Measurements from ENCODE around the gene IFT122. TPM values are rescaled to one million over a fixed set of nuclear protein-coding genes. Genes with fewer than 3 reads are reported as not detected.

The IFT122 gene
- total RNA-seq, 4 donors from 2014 or later, result 9.5 to 47.6 (median 24.5) TPM

- H3K27ac ChIP-seq, result no peak overlapping the region
- peaks cover 3% of the 10 kb centered on the region for H3K4me1 ChIP-seq
- no peak for TF ChIP-seq CTCF (IDR thresholded peaks at IDR 0.05)
- TF ChIP-seq POLR2AphosphoS5 (IDR thresholded peaks at IDR 0.05), result no peak
- TF ChIP-seq EP300 (IDR thresholded peaks at IDR 0.05), result no peak
- no peak for TF ChIP-seq POLR2A (IDR thresholded peaks at IDR 0.05)
- 65% methylated on average over 6 of the region's 6 CpGs for WGBS
- H3K36me3 ChIP-seq, result peaks cover 54% of the 10 kb centered on the region
- no peak overlapping the region for H3K4me3 ChIP-seq
- H3K27me3 ChIP-seq, result no peaks in the 10 kb centered on the region
- DNase-seq (ENCODE audit: low spot score in 2 of 2), result no peak
- no peaks in the 10 kb centered on the region for H3K9me3 ChIP-seq
These were observed 65.3 kb downstream of the IFT122 start for GRCh38 chr3:129505341-129505740.

DNA sequence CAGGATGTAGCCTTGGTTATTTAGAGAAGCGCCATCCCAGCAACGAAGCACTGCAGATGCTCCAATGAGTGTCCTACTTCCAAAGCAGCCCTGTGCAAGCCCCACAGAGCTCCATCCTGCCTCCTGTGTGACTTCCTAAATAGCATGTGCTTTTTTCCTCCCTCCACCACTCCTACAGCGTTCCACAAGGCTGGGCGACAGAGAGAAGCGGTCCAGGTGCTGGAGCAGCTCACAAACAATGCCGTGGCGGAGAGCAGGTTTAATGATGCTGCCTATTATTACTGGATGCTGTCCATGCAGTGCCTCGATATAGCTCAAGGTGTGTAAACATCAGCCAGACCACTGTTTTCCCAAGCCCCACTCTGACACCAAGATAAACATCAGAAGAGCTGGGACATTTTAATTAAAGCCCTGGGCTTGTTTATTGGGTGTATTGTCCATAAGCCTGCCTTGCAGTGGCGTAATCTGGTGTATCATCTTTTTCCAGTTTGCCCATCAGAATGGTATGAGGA lies 66.3 kb downstream of the IFT122 start:
- H3K36me3 ChIP-seq, result peaks cover 49% of the 10 kb centered on the region
- TF ChIP-seq POLR2AphosphoS5 (IDR thresholded peaks at IDR 0.05), result no peak
- no peak for TF ChIP-seq CTCF (IDR thresholded peaks at IDR 0.05)
- TF ChIP-seq EP300 (IDR thresholded peaks at IDR 0.05), result no peak
- no peak for TF ChIP-seq POLR2A (IDR thresholded peaks at IDR 0.05)
- H3K9me3 ChIP-seq, result no peaks in the 10 kb centered on the region
- no peak overlapping the region for H3K27ac ChIP-seq
- no peak overlapping the region for H3K4me3 ChIP-seq
- H3K4me1 ChIP-seq, result no peaks in the 10 kb centered on the region
- DNase-seq (ENCODE audit: low spot score in 2 of 2), result no peak
- 90% methylated on average over 9 of the region's 9 CpGs for WGBS
- H3K27me3 ChIP-seq, result no peaks in the 10 kb centered on the region

- DNase-seq (ENCODE audit: low spot score in 2 of 2), result no peak
These were observed 67.3 kb downstream of the IFT122 start for GRCh38 chr3:129507181-129507831.

DNA sequence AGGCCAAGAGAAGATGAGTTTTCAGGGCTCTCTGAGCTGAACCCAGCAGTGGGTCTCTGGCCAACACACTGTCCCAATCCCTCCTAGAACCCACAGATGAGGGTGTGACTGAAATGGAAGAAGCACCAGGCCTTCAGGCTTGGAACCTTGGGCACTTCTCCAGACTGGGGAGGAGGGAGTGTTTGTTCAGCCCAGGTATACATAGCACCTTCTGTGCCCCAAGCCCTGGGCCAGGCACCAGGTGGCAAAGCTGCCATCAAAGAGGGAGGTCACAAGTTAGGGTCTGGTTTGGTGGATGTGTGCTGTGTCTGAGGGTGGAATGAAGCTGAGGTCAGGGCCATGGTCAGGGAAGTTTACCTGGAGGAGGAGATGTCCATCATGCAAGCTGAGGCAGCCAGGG lies 72.6 kb downstream of the IFT122 start:
- H3K4me3 ChIP-seq, result no peak overlapping the region
- no peaks in the 10 kb centered on the region for H3K4me1 ChIP-seq
- H3K36me3 ChIP-seq, result peaks cover 67% of the 10 kb centered on the region
- H3K27ac ChIP-seq, result no peak overlapping the region
- H3K27me3 ChIP-seq, result no peaks in the 10 kb centered on the region
- no peaks in the 10 kb centered on the region for H3K9me3 ChIP-seq
- TF ChIP-seq POLR2AphosphoS5 (IDR thresholded peaks at IDR 0.05) (no peak), CTCF (IDR thresholded peaks at IDR 0.05) (no peak), POLR2A (IDR thresholded peaks at IDR 0.05) (no peak), EP300 (IDR thresholded peaks at IDR 0.05) (no peak)
- no peak for DNase-seq (ENCODE audit: low spot score in 2 of 2)

More at GRCh38 chr3:129507181-129507831, 67.3 kb downstream of the IFT122 start:
- 69% methylated on average over 6 of the region's 9 CpGs for WGBS
- Histone ChIP-seq H3K9me3 (no peaks in the 10 kb centered on the region), H3K36me3 (peaks cover 57% of the 10 kb centered on the region), H3K27me3 (no peaks in the 10 kb centered on the region), H3K4me3 (no peak overlapping the region), H3K27ac (no peak overlapping the region), H3K4me1 (no peaks in the 10 kb centered on the region)
- no peak for TF ChIP-seq EP300 (IDR thresholded peaks at IDR 0.05)

DNA sequence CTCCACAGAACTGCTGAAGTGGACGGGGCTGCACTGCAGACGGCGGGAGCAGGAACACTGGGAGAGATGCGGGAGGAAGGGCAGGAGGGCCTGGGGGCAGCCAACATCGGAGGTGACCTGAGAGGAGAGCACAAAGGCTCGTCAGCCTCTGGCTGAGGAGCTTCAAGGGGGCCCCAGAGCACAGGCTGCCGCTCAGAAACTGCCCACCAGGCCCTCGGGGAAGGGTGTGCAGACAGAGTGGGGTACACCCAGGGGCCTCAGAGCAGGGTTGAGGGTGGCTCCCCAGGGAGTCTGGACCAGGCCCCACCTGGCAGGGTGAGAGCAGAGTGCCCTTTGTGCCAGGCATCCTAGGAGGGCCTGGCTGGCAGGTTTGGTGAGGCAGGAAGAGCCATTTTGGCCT lies 73.7 kb downstream of the IFT122 start:
- Histone ChIP-seq H3K27ac (no peak overlapping the region), H3K4me3 (no peak overlapping the region), H3K36me3 (peaks cover 78% of the 10 kb centered on the region), H3K9me3 (no peaks in the 10 kb centered on the region), H3K27me3 (no peaks in the 10 kb centered on the region), H3K4me1 (no peaks in the 10 kb centered on the region)
- no peak for TF ChIP-seq CTCF (IDR thresholded peaks at IDR 0.05)
- no peak for TF ChIP-seq POLR2AphosphoS5 (IDR thresholded peaks at IDR 0.05)
- no peak for TF ChIP-seq POLR2A (IDR thresholded peaks at IDR 0.05)
- TF ChIP-seq EP300 (IDR thresholded peaks at IDR 0.05), result no peak
- DNase-seq (ENCODE audit: low spot score in 2 of 2), result no peak
- 89% methylated on average over 8 of the region's 8 CpGs for WGBS
